ENCODE results near the gene OTUB1. TPM values are rescaled to one million over a fixed set of nuclear protein-coding genes. Genes with fewer than 3 reads are reported as not detected.

The OTUB1 gene
- total RNA-seq, 4 donors from 2014 or later, result 57.7 to 70.5 (median 65.4) TPM

GRCh38 chr11:63997104-63997700, 11.0 kb downstream of the OTUB1 start:
- Histone ChIP-seq H3K4me3 (no peak overlapping the region), H3K9me3 (no peaks in the 10 kb centered on the region), H3K27me3 (peaks cover 0 to 15% (median 0%) of the 10 kb centered on the region in 4 donors), H3K36me3 (peaks cover 45 to 68% (median 57%) of the 10 kb centered on the region in 4 donors), H3K4me1 (peaks cover 36 to 44% (median 38%) of the 10 kb centered on the region in 4 donors), H3K27ac (replicated peaks in 1 of 4) (no peak overlapping the region)
- no peak for TF ChIP-seq POLR2AphosphoS5 (IDR thresholded peaks at IDR 0.05)
- no peak for TF ChIP-seq POLR2A (IDR thresholded peaks at IDR 0.05; ENCODE audit: low read depth)
- no peak for TF ChIP-seq EP300 (IDR thresholded peaks at IDR 0.05)
- no peak for TF ChIP-seq CTCF (IDR thresholded peaks at IDR 0.05)
- DNase-seq (ENCODE audit: extremely low spot score), result no peak
- 93% methylated on average over 18 of the region's 27 CpGs for WGBS
- intact Hi-C loops (cut with DNase I), result no loop called here

GRCh38 chr11:63997801-63998337, 11.6 kb downstream of the OTUB1 start:
- H3K4me1 ChIP-seq, result peaks cover 38 to 50% (median 42%) of the 10 kb centered on the region in 4 donors
- peaks cover 0 to 15% (median 0%) of the 10 kb centered on the region in 4 donors for H3K27me3 ChIP-seq
- no peak overlapping the region for H3K4me3 ChIP-seq
- WGBS, result 81% methylated on average over 10 of the region's 11 CpGs
- no peak for TF ChIP-seq EP300 (IDR thresholded peaks at IDR 0.05)
- TF ChIP-seq POLR2AphosphoS5 (IDR thresholded peaks at IDR 0.05), result no peak
- TF ChIP-seq CTCF (IDR thresholded peaks at IDR 0.05), result no peak
- no peak for TF ChIP-seq POLR2A (IDR thresholded peaks at IDR 0.05; ENCODE audit: low read depth)
- H3K27ac ChIP-seq (replicated peaks in 1 of 4), result no peak overlapping the region
- intact Hi-C loops (cut with DNase I), result no loop called here
- no peak for DNase-seq (ENCODE audit: extremely low spot score)
- no peaks in the 10 kb centered on the region for H3K9me3 ChIP-seq
- H3K36me3 ChIP-seq, result peaks cover 45 to 61% (median 54%) of the 10 kb centered on the region in 4 donors

GRCh38 chr11:63998558-63999348, 12.5 kb downstream of the OTUB1 start:
- H3K4me3 ChIP-seq, result peak overlapping the region; percentile 46 to 52 (median 48)
- no peak for TF ChIP-seq CTCF (IDR thresholded peaks at IDR 0.05)
- no peak for TF ChIP-seq EP300 (IDR thresholded peaks at IDR 0.05)
- no peak for TF ChIP-seq POLR2A (IDR thresholded peaks at IDR 0.05; ENCODE audit: low read depth)
- TF ChIP-seq POLR2AphosphoS5 (IDR thresholded peaks at IDR 0.05), result no peak
- 75% methylated on average over 11 of the region's 54 CpGs for WGBS
- peaks cover 45 to 53% (median 50%) of the 10 kb centered on the region in 4 donors for H3K36me3 ChIP-seq
- intact Hi-C loops (cut with DNase I), result no loop called here
- no peak for DNase-seq (ENCODE audit: extremely low spot score)
- no peaks in the 10 kb centered on the region for H3K9me3 ChIP-seq
- H3K4me1 ChIP-seq, result peaks cover 37 to 50% (median 42%) of the 10 kb centered on the region in 4 donors
- no peak overlapping the region for H3K27ac ChIP-seq (replicated peaks in 1 of 4)
- H3K27me3 ChIP-seq, result peaks cover 0 to 15% (median 0%) of the 10 kb centered on the region in 4 donors

GRCh38 chr11:63999349-64000025, 13.2 kb downstream of the OTUB1 start:
- intact Hi-C loops (cut with DNase I), result loop anchor here (1.0 kb wide), 1 partner anchor 149 kb away; no protein-coding TSS in a partner anchor
- Histone ChIP-seq H3K9me3 (no peaks in the 10 kb centered on the region), H3K4me1 (peaks cover 34 to 48% (median 42%) of the 10 kb centered on the region in 4 donors), H3K27ac (replicated peaks in 1 of 4) (no peak overlapping the region), H3K4me3 (peak overlapping the region; percentile 46 to 52 (median 48)), H3K27me3 (peaks cover 0 to 15% (median 0%) of the 10 kb centered on the region in 4 donors), H3K36me3 (peaks cover 40 to 45% (median 43%) of the 10 kb centered on the region in 4 donors)
- TF ChIP-seq CTCF (IDR thresholded peaks at IDR 0.05), result no peak
- 9% methylated on average over 20 of the region's 59 CpGs for WGBS
- DNase-seq (ENCODE audit: extremely low spot score), result no peak

Measured in esophagus muscularis mucosa (tissue), 4 donors.